Tibial nerve (tissue), 4 donors: ENCODE measurements around the gene KIF21A.

ENCODE experiments used
- CTCF ChIP-seq, 5 experiments: fragments of 200-600 bp in 3 of 5; fragments of 450-650 bp in 2 of 5; sonication (generic) in 3 of 5; IDR thresholded peaks; one replicate each; pipeline ENCODE4 v1.5.1; 2016 to 2019; ENCODE audit warnings: antibody characterized with exemption in 5 of 5, mild to moderate bottlenecking in 3 of 5, moderate library complexity in 2 of 5
- EP300 ChIP-seq, 2 donors: sonication (generic); formaldehyde crosslinking; IDR thresholded peaks; one replicate each; pipeline ENCODE4 v1.6.1; 2017; ENCODE audit warnings: antibody characterized with exemption in 2 of 2, mild to moderate bottlenecking in 1 of 2
- POLR2A ChIP-seq, 2 donors: fragments of 450-650 bp; IDR thresholded peaks; one replicate each; pipeline ENCODE4 v1.6.1; 2017; ENCODE audit warnings: antibody characterized with exemption in 2 of 2, mild to moderate bottlenecking in 2 of 2, moderate library complexity in 2 of 2

- no peak for TF ChIP-seq POLR2A (IDR thresholded peaks at IDR 0.05)
- no peak for TF ChIP-seq CTCF (IDR thresholded peaks at IDR 0.05)
- no peak for TF ChIP-seq EP300 (IDR thresholded peaks at IDR 0.05)
Measured at GRCh38 chr12:39357041-39357440, 85.9 kb downstream of the KIF21A start.
